Measurements from ENCODE around the gene RTL10.

RTL10 gene

DNA sequence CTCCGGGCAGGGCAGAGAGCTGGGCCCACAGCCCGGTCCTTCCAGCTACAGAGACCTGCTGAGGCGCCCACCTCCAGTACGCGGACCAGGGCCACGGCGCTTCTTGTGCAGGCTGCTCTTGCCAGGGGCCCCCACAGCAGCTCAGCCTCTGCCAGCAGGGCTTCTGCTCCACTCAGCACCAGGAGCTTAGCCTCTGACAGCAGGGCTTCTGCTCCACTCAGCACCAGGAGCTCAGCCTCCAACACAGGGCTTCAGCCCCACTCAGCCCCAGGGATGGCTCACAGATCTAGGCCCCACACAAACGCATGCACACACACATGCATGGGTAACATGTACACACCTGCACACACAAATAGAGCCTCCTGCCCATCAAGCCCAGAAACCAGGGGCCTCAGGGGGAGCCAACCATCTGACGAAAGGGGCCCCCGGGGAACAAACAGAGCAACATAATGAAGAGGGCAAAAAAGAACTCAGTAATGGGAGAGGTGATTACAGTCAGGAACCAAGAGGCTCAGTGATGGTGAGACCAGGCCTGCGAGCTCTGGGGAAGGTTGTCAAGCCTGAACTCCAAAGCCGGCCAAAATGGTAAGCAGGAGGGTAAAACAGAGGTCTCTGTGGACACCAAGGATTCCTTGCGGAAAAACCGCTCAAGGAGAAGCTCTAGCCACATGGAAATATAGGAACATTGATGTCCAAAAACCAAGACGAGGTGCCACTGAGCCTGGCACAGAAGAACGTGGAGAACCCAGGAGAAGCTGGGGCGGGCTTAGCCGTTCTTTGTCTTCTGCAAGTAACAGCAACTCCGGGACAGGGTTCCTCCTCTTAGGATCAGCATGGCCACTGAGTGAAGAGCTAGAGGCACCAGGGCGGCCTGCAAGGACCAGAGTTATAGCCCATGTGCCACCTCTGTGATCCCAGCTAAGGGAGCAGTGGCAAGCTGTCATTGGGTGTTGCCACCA, 46.5 kb downstream of the RTL10 start:
- no peak for DNase-seq

DNA sequence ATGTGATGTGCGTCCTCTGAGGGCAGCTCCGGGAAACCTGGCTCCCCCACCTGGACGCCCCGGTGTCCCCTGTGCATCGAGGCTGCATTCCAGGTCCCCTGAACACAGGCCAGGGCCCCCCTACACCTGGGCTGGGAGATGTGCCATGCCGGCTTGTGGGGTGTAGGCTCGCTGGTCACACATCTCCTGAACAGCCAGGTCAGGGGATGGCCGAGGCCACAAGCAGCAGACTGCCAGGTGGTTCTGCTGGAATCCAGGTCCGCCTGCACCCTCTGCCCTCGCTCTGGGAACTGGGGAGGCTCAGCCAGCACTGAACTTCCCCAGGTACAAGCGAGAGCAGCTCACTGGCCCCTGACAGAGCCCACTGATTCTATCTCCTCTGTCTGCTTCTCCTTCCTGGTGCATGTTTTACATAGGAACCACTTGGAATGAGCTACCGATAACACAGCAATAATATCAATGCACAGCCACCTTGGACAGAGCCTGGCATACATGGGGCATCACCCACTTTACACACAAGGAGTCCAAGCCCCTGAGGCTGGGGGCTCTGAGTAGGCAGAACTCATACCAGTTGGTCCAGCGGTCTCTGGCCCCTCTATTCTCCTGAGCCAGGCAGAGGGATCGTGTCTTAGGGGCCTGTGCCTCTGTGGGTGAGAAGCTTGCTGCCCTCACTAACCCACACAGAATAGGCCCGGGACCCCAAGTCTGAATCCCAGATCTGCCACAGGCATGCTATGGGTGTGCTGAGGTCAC, 47.3 kb downstream of the RTL10 start:
- DNase-seq: no peak

DNA sequence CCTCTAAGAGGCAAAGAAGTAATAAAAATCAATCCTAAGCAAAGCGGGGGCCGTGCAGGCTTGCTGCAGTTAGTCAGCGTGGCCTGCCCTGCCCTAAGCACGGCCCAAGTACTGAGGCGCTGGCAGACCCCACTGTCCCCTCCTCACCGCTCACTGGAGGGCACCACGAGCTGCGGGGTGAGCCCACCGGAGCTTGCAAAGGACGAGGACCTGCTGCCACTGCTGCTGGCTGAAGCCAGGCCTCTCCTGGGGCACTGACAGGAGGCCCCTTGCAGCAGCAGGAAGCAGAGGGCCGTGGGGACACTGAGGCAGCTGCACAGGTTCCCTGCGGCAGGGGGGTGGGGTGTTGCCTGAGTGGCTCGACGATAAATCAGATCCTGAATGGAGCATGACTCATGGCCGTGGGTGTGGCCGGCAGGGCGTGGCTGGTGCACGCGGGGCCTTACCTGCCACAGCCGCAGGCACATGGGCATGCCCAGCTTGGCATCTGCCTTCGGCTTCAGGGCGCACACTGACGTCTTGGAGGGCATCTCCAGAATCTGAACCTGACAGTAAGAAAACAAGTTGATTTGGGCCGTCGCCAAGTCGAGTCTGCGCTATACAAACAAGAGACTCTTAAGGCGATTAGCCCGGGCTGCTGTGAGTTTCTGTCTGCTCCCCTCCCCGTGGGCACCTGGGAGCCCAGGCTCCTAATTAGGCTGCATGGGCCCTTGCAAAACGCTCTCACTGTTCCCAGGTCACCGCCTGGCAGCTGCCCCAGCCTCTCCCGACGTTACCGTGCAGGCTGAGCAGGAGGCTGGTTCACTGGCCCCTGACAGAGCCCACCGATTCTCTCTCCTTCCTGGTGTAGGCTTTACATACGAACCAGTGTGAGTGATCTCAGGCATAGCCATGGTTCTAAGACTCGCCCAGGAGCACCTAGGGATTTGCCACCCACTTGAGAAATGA, 48.2 kb downstream of the RTL10 start:
- no peak for DNase-seq

DNA sequence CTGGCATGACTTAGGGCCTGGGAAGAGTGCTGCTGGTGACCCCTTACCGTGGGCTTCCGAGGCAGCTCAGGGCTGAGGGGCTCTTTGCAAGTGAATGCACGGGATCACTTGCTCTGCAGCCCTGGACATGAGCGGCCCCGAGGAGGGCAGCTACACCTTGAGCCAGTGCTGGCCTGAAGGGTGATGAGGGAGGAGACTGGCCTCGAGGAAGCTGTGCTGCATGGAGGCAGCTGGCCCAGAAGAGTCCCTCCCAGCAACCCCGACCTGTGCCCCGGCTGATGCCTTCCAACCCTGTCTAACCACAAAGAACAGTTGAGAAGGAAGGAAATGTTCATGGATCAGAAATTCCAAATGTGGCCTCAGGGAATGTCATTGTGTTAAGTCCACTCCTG, 48.9 kb downstream of the RTL10 start:
- DNase-seq: no peak

All from effector CD4-positive, alpha-beta T cell (primary cell).